Measurements from ENCODE around the gene GNE.

- TF ChIP-seq POLR2A (IDR thresholded peaks at IDR 0.05) (no peak), CTCF (IDR thresholded peaks at IDR 0.05) (no peak)
These were observed 32.7 kb upstream of the GNE start for GRCh38 chr9:36290996-36291395.

Measured in lower leg skin (tissue), 3 donors.